ENCODE results near the gene MLF1. TPM values are rescaled to one million over a fixed set of nuclear protein-coding genes. Genes with fewer than 3 reads are reported as not detected.

The MLF1 gene
- polyA plus RNA-seq, 1 of the 3 experiments (the other 2 are of a cell fraction), result 8.2 TPM

GRCh38 chr3:158559504-158559903 lies 11.5 kb upstream of the MLF1 start (continued):
- no peak for TF ChIP-seq IRF3 (IDR thresholded peaks at IDR 0.05; ENCODE audit: low read depth, low read length)

GRCh38 chr3:158560979-158561378 lies 10.0 kb upstream of the MLF1 start:
- Histone ChIP-seq H3K9me3 (no peaks in the 10 kb centered on the region), H3K4me3 (ENCODE audit: low read depth in 2 of 2, low read length in 1 of 2) (no peak overlapping the region), H3K9ac (no peak overlapping the region), H3F3A (replicated peaks; ENCODE audit: insufficient read depth) (no peaks in the 10 kb centered on the region), H3K36me3 (replicated peaks in 1 of 2; ENCODE audit: control insufficient read depth in 1 of 2, insufficient read depth in 2 of 2, low read length in 1 of 2) (no peaks in the 10 kb centered on the region), H3K27me3 (ENCODE audit: insufficient read depth) (no peaks in the 10 kb centered on the region), H3K9me2 (no peaks in the 10 kb centered on the region), H4K20me1 (ENCODE audit: insufficient read depth) (no peaks in the 10 kb centered on the region), H3K27ac (ENCODE audit: low read depth in 2 of 2, low read length in 1 of 2) (no peak overlapping the region), H3K4me1 (ENCODE audit: control insufficient read depth in 1 of 2, insufficient read depth in 2 of 2, low read depth in 1 of 2, low read length in 1 of 2) (no peaks in the 10 kb centered on the region), H3K79me2 (ENCODE audit: insufficient read depth) (no peaks in the 10 kb centered on the region), H2AFZ (ENCODE audit: low read depth) (no peak overlapping the region), H3K4me2 (no peak overlapping the region)
- POLR2A ChIA-PET, result no interaction called here
- TF ChIP-seq FOXJ3 (CRISPR knock-in tag; IDR thresholded peaks at IDR 0.05) (no peak), REST (IDR thresholded peaks at IDR 0.05; ENCODE audit: low read depth, low read length) (no peak), IRF3 (IDR thresholded peaks at IDR 0.05; ENCODE audit: low read depth, low read length) (no peak), USF2 (IDR thresholded peaks at IDR 0.05; ENCODE audit: borderline replicate concordance, low read depth, low read length) (no peak), NFIC (IDR thresholded peaks at IDR 0.05; ENCODE audit: borderline replicate concordance) (no peak), SIN3A (IDR thresholded peaks at IDR 0.05; ENCODE audit: borderline replicate concordance, low read depth, low read length) (no peak), ELF1 (IDR thresholded peaks at IDR 0.05) (no peak), NRF1 (IDR thresholded peaks at IDR 0.05; ENCODE audit: low read depth, low read length) (no peak), TEAD4 (IDR thresholded peaks at IDR 0.05; ENCODE audit: borderline replicate concordance, insufficient read depth) (no peak), FOSL2 (IDR thresholded peaks at IDR 0.05; ENCODE audit: borderline replicate concordance, low read depth) (no peak), PBX3 (IDR thresholded peaks at IDR 0.05) (no peak), YY1 (IDR thresholded peaks at IDR 0.05; ENCODE audit: low read depth) (no peak), SMC3 (IDR thresholded peaks at IDR 0.05; ENCODE audit: low read depth, low read length) (no peak)
- no peak for DNase-seq
- CTCF ChIA-PET, result interaction anchor here (0.8 to 1.7 kb wide), 2 partner anchors 10 to 22 kb away, joined by 3 to 4 read pairs; partner anchors contain the start of gene MLF1
- 94% methylated on average over 1 of the region's 1 CpG for WGBS (ENCODE audit: low lambda C conversion rate)

All from SK-N-SH (cell line).